Kidney (tissue), 14 donors: Measurements from ENCODE around the gene BMS1. TPM values are rescaled to one million over a fixed set of nuclear protein-coding genes. Genes with fewer than 3 reads are reported as not detected.

Source experiments
- DNase-seq, 5 donors: peaks; one replicate each; pipeline ENCODE4 v3.0.0-alpha.2; 2013 to 2020
- FAIRE-seq: peaks from 2 replicates; lab custom pipeline; 2012; peaks lifted over from hg19 to GRCh38; lab: Jason Lieb, UNC
- H3K27ac ChIP-seq, 2 donors: one replicate each; pipeline ENCODE4 v1.7.0; 2013; ENCODE audit warnings: low read depth in 2 of 2, low read length in 2 of 2, inconsistent platforms in 1 of 2
- H3K27me3 ChIP-seq: one replicate; pipeline ENCODE4 v1.7.1; 2013; ENCODE audit warnings: low read length, inconsistent platforms; ENCODE audit not compliant: control insufficient read depth, insufficient read depth
- H3K36me3 ChIP-seq, 3 donors: one replicate each; pipeline versions ENCODE4 v1.7.0 to v1.7.1; 2013; ENCODE audit warnings: low read length in 3 of 3, control low read depth in 1 of 3, inconsistent platforms in 1 of 3; ENCODE audit not compliant: insufficient read depth in 3 of 3, control insufficient read depth in 2 of 3
- H3K4me1 ChIP-seq, 3 donors: one replicate each; pipeline versions ENCODE4 v1.7.0 to v1.7.1; 2013; ENCODE audit warnings: low read length in 3 of 3, inconsistent platforms in 1 of 3, low read depth in 1 of 3; ENCODE audit not compliant: control insufficient read depth in 2 of 3, insufficient read depth in 2 of 3
- H3K4me3 ChIP-seq, 3 donors: one replicate each; pipeline versions ENCODE4 v1.7.0 to v1.8.1; 2013; ENCODE audit warnings: low read length in 3 of 3, control low read depth in 1 of 3, inconsistent platforms in 1 of 3
- H3K9ac ChIP-seq, 3 donors: one replicate each; pipeline versions ENCODE4 v1.7.0 to v1.7.1; 2013; ENCODE audit warnings: low read length in 3 of 3, control low read depth in 1 of 3, inconsistent platforms in 1 of 3
- H3K9me3 ChIP-seq, 3 donors: one replicate each; pipeline versions ENCODE4 v1.7.0 to v1.7.1; 2013; ENCODE audit warnings: low read length in 3 of 3, control low read depth in 1 of 3, inconsistent platforms in 1 of 3; ENCODE audit not compliant: control insufficient read depth in 2 of 3, insufficient read depth in 1 of 3
- intact Hi-C: fragments of 100-400 bp; cut with DNase I; formaldehyde crosslinking; loops from one replicate; pipeline ENCODE4 v1.11.1; 2022
- polyA plus RNA-seq: library from polyadenylated mRNA; stranded (reverse); fragments of 350-450 nt; fragmentation: Illumina TruSeq; extraction: RNeasy Lipid Tissue Mini Kit (QIAGEN cat#74804); gene quantifications from one replicate; pipeline ENCODE4 v1.2.3, GENCODE V29; 2014; ENCODE audit warnings: low read depth, low replicate concordance; ENCODE audit not compliant: insufficient read depth
- total RNA-seq: library from RNA; stranded (reverse); fragmentation: NEBNext Ultra II Directional; extraction: Animal tissue kit (Norgen Biotek cat#: 25700); gene quantifications from one replicate; pipeline ENCODE4 v1.2.1, GENCODE V29; 2021
- TF ChIP-seq, protein P1 (sequence below): IDR thresholded peaks from 3 replicates; pipeline ENCODE4 v1.5.1; 2012; ENCODE audit warnings: mild to moderate bottlenecking, moderate library complexity, borderline replicate concordance; ENCODE audit not compliant: insufficient read depth; ENCODE audit errors: extremely low read depth
- donor health status: control.
- donor health status: control.
- donor health status: control.
- donor health status: control.
- donor health status: control.
- donor health status: DM: yes; HTN: yes; CAD: no.
- donor health status: Normal renal cell carcinoma (clear cell type).

The BMS1 gene
- total and polyA plus RNA-seq, 2 donors from 2014 or later = 6.0 to 14.1 TPM

DNA sequence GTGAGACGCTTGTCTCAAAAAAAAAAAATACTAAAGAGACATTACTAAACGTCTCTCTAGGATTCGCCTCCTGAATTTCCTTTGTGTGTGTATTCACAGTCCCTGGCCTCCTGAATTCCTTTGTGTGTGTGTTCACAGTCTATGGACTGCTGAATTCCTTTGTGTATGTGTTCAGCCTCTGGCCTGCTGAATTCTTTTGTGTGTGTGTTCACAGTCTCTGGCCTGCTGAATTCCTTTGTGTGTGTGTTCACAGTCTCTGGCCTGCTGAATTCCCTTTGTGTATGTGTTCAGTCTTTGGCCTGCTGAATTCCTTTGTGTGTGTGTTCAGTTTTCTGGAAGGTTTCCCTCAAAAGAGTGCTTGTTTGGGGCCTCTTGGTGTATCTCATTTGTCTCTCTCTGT, 8.2 kb downstream of the BMS1 start:
- Histone ChIP-seq H3K27me3 (no peaks in the 10 kb centered on the region), H3K9me3 (no peaks in the 10 kb centered on the region), H3K27ac (no peak overlapping the region), H3K9ac (no peak overlapping the region), H3K4me3 (no peak overlapping the region), H3K36me3 (peaks cover 12 to 71% (median 29%) of the 10 kb centered on the region in 3 donors), H3K4me1 (no peaks in the 10 kb centered on the region)
- FAIRE-seq = no peak
- TF ChIP-seq, protein P1, sequence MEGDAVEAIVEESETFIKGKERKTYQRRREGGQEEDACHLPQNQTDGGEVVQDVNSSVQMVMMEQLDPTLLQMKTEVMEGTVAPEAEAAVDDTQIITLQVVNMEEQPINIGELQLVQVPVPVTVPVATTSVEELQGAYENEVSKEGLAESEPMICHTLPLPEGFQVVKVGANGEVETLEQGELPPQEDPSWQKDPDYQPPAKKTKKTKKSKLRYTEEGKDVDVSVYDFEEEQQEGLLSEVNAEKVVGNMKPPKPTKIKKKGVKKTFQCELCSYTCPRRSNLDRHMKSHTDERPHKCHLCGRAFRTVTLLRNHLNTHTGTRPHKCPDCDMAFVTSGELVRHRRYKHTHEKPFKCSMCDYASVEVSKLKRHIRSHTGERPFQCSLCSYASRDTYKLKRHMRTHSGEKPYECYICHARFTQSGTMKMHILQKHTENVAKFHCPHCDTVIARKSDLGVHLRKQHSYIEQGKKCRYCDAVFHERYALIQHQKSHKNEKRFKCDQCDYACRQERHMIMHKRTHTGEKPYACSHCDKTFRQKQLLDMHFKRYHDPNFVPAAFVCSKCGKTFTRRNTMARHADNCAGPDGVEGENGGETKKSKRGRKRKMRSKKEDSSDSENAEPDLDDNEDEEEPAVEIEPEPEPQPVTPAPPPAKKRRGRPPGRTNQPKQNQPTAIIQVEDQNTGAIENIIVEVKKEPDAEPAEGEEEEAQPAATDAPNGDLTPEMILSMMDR = no peak
- intact Hi-C loops = no loop called here
- no peak for DNase-seq

DNA sequence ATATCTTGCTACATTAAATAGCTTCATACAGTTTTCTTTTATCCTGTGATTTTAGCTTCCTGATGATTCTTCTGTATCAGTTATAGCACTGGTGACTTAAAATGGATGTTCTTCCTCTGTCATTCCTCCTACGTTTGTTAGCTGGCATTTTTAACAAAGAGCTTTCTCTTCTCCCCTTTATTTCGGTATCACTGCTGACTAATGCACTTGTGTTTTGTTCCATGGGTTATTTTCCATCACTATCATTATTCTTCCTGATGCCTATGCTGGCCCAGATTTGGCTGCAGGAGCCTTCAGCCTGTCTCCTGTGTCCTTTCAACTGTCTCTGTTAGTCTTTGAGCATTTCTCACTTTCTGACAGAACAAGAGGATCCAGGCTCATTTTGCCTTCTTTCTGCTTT, 13.1 kb downstream of the BMS1 start:
- TF ChIP-seq, protein P1 = no peak
- Histone ChIP-seq H3K27me3 (no peaks in the 10 kb centered on the region), H3K27ac (no peak overlapping the region), H3K36me3 (peaks cover 13 to 82% (median 55%) of the 10 kb centered on the region in 3 donors), H3K9me3 (no peaks in the 10 kb centered on the region), H3K4me1 (no peaks in the 10 kb centered on the region), H3K4me3 (no peak overlapping the region), H3K9ac (no peak overlapping the region)
- FAIRE-seq = no peak
- no peak for DNase-seq
- intact Hi-C loops = no loop called here

DNA sequence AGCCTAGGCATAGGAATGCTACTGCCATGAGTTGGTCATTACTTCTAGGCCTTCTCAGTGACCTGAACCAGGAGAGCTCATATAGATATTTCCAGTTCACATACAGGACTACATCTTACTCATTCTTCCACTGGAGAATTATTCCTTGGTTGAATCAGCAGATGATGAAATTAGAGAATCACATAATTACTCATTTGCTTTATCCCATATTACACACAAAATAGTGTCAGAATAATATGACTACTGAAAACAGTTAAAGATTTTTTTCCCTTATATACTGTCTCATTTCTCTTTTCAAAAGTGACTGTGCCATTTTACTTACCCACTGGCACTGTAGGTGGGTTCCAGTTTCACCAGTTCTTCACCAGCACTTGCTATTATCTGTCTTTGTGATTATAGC, 18.5 kb downstream of the BMS1 start:
- no peak for DNase-seq
- H3K36me3 ChIP-seq = peaks cover 11 to 61% (median 53%) of the 10 kb centered on the region in 3 donors
- TF ChIP-seq, protein P1 = no peak
- no peaks in the 10 kb centered on the region for H3K4me1 ChIP-seq
- H3K4me3 ChIP-seq = no peak overlapping the region
- no peaks in the 10 kb centered on the region for H3K27me3 ChIP-seq
- intact Hi-C loops = no loop called here
- FAIRE-seq = no peak
- H3K27ac ChIP-seq = no peak overlapping the region
- no peaks in the 10 kb centered on the region for H3K9me3 ChIP-seq
- H3K9ac ChIP-seq = no peak overlapping the region

DNA sequence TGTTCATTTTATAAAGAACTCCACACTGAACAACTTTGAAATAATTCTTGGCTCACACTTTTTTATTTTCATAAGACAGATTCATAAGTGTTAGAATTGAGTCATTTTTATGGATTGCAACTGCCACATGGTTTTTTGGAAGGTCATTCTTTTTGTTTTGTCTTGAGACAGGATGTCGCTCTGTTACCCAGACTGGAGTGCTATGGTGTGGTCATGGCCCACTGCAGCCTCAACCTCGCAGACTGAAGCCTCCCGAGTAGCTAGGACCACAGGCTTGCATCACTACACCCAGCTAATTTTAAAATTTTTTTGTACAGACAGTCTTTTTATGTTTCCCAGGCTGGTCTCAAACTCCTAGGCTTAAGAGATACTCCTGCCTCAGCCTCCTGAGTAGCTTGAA, 20.3 kb downstream of the BMS1 start:
- TF ChIP-seq, protein P1 = no peak
- Histone ChIP-seq H3K9me3 (peaks cover 0 to 2% (median 0%) of the 10 kb centered on the region in 3 donors), H3K9ac (no peak overlapping the region), H3K27ac (no peak overlapping the region), H3K4me3 (no peak overlapping the region), H3K36me3 (peaks cover 9 to 44% (median 43%) of the 10 kb centered on the region in 3 donors), H3K27me3 (no peaks in the 10 kb centered on the region), H3K4me1 (no peaks in the 10 kb centered on the region)
- DNase-seq = no peak
- FAIRE-seq = no peak
- intact Hi-C loops = no loop called here
